IPS-18c (cell line): ENCODE data around the gene SYNRG.

Source experiments
- H3K4me3 ChIP-seq: 2 replicates; pipeline ENCODE4 v1.7.0; 2013; ENCODE audit warnings: low read depth, mild to moderate bottlenecking, low read length, moderate library complexity; ENCODE audit not compliant: insufficient read depth
- H3K9me3 ChIP-seq: one replicate; pipeline ENCODE4 v1.6.1; 2013; ENCODE audit warnings: mild to moderate bottlenecking, low read length, moderate library complexity; ENCODE audit not compliant: control insufficient read depth, insufficient read depth

SYNRG gene

DNA sequence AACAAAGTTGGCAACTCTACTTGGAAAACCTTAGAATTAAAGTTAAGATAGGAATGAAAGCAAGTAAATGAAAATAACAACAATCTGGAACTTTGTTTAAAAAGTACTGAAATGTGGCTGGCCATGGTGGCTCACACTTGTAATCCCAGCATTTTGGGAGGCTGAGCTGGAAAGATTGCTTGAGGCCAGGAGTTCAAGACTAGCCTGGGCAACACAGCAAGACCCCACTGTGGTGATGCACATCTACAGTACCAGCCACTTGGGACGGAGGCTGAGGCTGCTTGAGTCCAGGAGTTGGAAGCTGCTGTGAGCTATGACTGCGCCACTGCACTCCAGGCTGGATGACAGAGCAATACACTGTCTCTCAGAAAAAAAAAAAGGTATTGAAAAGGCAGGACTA lies 51.7 kb downstream of the SYNRG start:
- H3K9me3 ChIP-seq = no peaks in the 10 kb centered on the region

GRCh38 chr17:37555386-37555785 lies 53.8 kb downstream of the SYNRG start:
- no peaks in the 10 kb centered on the region for H3K9me3 ChIP-seq
- H3K4me3 ChIP-seq = no peak overlapping the region

More for the DNA sequence above, 51.7 kb downstream of the SYNRG start:
- no peak overlapping the region for H3K4me3 ChIP-seq

DNA sequence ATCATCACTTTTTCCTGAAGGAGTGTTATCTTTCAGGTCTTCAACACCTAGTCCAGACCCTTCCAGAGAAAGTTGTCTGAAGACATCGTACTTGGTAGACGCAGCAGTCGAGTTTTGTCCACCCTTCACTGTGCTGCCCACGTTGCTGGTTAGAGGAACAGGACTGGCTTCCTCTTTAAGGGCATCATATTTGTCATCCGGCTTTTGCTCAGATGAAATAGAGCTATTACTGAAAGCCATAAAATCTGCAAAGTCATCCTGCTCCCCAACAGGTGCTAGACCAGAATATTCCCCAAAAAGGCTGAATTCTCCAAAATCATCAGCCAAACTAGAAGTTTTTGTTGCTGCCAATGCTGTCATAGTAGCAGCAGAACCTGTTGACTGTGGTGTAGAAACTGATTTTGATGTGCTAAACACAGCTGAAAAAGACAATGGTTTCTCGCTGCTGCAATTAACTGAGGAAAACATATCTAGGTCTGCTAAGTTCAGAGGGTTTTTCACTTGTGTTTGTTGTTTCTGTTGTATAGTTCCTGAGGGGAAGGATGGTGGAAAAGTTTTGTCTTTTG lies 55.7 kb downstream of the SYNRG start:
- Histone ChIP-seq H3K4me3 (no peak overlapping the region), H3K9me3 (no peaks in the 10 kb centered on the region)

- Histone ChIP-seq H3K4me3 (no peak overlapping the region), H3K9me3 (no peaks in the 10 kb centered on the region)
These were observed 57.4 kb downstream of the SYNRG start for GRCh38 chr17:37551788-37552187.

DNA sequence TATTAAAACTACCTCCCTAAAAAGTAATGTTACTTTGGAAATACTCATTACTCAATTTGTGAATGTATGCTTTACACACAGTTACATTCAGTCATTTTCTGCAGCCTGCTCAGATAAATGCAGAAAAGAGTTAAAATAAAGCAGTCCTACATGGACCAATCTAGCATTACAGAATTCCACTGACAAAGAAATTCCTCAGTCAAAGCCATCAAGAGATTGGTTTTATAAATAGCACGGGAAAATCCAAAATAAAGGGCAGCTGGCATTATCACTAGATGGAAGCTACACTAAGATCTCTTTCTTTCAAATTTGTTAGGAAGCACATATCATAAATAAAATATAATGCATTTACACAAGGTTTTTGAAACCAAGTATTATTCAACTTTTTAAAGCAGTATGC lies 61.2 kb downstream of the SYNRG start:
- Histone ChIP-seq H3K4me3 (no peak overlapping the region), H3K9me3 (no peaks in the 10 kb centered on the region)

GRCh38 chr17:37546302-37546701 lies 62.9 kb downstream of the SYNRG start:
- no peaks in the 10 kb centered on the region for H3K9me3 ChIP-seq
- no peak overlapping the region for H3K4me3 ChIP-seq

DNA sequence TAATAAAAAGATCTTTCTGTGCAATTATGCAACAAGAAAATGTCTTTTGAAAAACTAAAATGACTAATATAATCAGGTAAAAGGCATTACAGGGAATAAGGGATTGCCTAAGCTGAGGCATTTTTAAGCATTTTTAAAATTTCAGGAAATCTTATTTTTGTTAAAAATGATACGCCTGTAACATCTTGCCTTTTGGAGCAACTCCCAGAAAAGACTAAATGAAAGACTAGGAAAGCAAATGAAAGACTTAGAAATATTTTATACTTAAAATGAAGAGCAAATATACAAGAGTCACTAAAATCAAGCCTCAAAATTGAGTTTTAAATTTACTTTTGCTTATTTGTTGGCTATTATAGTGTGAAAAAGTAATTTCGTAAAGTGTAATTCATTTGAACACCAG lies 63.7 kb downstream of the SYNRG start:
- no peak overlapping the region for H3K4me3 ChIP-seq

GRCh38 chr17:37543637-37544052 lies 65.6 kb downstream of the SYNRG start:
- H3K4me3 ChIP-seq = no peak overlapping the region
- no peaks in the 10 kb centered on the region for H3K9me3 ChIP-seq

More for the DNA sequence above, 63.7 kb downstream of the SYNRG start:
- no peaks in the 10 kb centered on the region for H3K9me3 ChIP-seq

DNA sequence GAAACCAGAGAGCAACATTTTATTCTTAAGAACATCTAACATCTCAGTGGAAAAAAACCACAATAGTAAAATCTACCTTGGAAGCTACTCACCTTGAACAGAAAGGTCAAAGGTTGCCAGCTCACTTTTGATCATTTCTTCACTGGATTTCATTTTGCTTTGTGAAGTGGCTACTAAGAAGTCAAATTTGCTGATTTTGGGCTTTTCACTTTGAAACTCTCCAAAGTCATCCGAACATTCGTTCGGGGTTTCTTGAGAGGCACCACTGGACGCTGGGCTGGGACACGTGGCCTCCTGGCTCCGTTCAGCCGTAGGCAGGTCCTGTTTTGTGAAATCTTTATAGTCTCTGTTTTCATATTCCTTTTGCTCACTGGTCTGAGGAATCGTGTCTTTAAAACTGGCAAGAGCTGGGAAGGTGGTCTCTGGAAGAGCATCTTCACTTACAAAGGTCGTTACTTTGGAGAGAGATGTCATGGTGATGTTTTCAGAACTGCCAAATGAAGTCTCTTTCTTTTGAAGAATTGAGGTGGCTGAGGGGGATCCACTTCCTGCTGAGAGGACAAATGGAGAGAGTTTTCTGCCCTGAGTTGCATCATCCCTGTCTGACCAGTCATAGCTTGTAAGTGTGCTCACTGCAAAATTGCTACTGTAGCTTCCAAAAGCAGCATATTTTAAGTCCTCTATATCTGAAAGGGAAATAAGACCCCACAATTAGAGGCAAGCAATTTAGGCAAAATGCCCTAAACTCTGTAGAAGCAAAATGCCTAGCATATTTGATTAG lies 67.1 kb downstream of the SYNRG start:
- H3K9me3 ChIP-seq = no peaks in the 10 kb centered on the region
- no peak overlapping the region for H3K4me3 ChIP-seq

GRCh38 chr17:37538981-37539659 lies 70.1 kb downstream of the SYNRG start:
- H3K9me3 ChIP-seq = no peaks in the 10 kb centered on the region
- H3K4me3 ChIP-seq = no peak overlapping the region

DNA sequence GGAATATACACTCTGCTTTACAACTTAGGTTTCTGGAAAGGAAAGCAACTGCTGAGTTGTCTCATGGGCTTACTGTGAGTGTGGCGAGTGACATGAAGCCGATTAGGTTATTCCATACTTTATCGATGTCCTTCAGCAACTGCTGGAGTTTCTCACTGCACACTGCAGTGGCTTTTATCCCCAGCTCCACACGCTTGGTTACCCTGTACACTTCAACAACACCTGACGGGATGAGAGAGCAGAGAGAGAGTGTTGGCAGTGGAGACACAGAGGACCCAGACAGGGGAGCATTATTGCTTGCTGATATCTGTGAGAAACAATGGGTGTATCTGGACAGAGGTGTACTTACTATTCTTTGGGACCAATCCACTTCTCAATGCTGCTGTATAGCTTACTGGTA lies 73.3 kb downstream of the SYNRG start:
- Histone ChIP-seq H3K9me3 (no peaks in the 10 kb centered on the region), H3K4me3 (no peak overlapping the region)

DNA sequence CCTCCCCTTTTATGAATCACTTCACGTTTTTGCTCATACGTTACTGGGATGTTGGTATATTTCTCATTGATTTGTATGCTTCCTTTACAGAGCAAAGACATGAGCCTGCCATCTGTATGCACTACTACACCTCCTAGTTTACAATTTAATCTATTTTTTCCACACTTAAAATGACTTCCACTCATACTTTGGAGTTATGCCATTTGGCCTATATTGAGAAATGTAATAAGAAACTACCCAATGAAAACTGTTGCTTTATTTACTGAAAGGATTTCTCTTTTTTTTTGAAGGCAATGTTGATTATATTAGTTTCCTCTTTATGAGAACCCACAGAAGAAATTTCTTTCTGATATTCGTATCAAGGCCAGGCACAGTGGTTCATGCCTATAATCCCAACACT lies 76.5 kb downstream of the SYNRG start:
- Histone ChIP-seq H3K9me3 (no peaks in the 10 kb centered on the region), H3K4me3 (no peak overlapping the region)

DNA sequence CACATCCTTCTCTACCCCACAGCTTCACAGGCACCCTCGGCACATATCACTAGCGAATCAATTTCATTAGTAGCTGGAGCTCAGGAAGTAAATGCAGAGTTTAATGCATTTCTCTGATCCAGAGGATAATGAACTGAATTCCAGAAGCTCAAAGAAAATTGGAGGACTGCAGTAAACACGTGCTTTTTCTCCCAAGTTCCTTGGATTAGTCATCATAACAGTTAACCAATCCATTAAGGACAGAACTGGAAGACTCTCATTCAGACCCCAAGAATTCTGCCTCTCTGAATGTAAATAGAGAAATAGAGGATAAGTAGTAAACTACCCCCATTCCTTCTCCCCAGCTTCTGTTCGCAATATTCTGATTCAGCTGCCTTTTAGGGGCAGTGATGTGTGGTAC lies 78.8 kb downstream of the SYNRG start:
- H3K9me3 ChIP-seq = no peaks in the 10 kb centered on the region
- H3K4me3 ChIP-seq = no peak overlapping the region

DNA sequence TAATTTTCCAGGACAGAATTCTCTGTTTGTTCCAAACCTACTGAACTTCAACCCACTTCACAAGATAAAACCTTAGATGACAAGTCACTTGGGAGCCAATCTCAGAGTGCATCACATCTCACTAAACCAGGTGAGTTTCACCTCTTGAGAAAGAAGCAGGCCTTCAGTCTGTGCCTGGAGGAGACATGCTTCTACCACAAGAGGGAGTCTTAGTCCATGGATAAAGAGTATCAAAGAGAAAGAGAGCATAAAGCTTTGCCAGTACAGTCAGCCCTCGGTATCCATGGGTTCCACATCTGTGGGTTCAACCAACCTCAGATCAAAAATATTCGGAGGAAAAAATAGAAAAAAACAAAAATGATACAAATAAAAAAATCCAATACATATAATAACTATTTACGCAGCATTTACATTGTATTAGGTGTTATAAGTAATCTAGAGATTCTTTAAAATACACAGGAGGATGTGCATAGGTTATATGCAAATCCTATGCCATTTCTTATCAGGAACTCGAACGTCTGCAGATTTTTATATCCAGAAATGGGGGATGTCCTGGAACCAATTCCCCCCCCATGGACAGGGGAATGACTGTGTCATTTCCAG lies 81.9 kb downstream of the SYNRG start:
- Histone ChIP-seq H3K9me3 (no peaks in the 10 kb centered on the region), H3K4me3 (no peak overlapping the region)

DNA sequence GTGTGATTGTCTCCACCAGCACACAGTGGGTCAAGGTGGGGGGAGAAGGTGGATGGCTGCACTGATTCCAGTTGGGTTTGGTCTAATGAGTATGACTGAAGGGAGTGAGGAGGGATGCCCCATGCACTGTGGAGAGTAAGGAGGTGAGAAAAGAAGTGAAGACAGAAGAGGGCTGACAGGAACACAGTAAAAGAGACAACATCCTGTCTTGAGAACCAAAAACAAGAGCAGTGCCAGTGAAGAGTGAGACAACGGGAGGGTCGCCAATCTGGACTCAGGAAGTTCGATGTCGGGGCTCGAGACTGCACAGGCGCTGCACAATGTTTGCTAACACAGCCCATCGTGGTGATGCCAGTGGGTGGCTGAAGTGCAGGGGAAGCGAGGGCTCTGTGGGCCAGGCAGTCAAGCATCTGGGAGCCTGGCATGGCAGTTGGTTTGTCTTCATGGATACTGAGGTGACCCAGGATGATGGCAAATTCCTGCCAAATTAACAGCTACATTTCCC lies 85.5 kb downstream of the SYNRG start:
- no peaks in the 10 kb centered on the region for H3K9me3 ChIP-seq
- H3K4me3 ChIP-seq = no peak overlapping the region

- Histone ChIP-seq H3K9me3 (no peaks in the 10 kb centered on the region), H3K4me3 (no peak overlapping the region)
These were observed 87.4 kb downstream of the SYNRG start for GRCh38 chr17:37521821-37522220.

DNA sequence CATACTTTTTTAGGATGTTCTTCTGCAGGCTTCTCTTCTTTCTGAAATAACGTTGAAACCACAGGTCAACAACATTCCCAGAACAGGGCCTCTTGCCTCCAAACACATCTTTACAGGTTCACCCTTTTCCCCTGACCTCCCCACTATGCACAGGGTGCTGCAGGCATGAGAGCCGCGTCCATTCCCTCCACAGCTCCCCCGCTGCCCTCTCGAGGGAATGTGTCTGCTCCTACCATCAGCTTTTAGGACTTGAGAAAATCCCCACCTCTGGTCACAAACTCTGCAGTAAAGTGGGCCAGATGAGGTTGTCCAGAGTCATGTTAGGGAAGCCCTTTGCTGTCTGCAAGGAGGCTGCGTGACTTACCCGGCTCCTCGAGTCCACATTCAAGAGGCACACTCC lies 89.0 kb downstream of the SYNRG start:
- Histone ChIP-seq H3K9me3 (no peaks in the 10 kb centered on the region), H3K4me3 (no peak overlapping the region)
